ENCODE measurements around the gene MOCS3.

DNA sequence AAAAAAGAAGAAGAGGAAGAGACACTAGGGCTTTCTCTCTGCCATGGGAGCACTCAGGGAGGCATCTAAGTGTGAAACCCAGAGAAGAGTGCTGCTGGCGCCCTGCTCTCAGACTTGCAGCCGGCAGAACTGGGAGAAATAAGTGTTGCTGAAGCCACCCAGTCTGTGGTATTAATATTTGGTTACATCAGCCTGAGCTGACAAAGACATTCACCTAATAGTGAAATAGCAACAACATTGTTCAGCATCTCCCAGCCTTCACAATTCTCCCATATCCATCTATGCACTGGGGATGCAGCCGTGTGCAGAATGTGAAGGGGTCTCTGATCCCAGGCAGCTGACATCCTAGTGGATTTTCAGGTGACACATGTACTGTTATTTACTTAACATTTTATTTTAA, 52.3 kb downstream of the MOCS3 start:
- TF ChIP-seq, protein P1, sequence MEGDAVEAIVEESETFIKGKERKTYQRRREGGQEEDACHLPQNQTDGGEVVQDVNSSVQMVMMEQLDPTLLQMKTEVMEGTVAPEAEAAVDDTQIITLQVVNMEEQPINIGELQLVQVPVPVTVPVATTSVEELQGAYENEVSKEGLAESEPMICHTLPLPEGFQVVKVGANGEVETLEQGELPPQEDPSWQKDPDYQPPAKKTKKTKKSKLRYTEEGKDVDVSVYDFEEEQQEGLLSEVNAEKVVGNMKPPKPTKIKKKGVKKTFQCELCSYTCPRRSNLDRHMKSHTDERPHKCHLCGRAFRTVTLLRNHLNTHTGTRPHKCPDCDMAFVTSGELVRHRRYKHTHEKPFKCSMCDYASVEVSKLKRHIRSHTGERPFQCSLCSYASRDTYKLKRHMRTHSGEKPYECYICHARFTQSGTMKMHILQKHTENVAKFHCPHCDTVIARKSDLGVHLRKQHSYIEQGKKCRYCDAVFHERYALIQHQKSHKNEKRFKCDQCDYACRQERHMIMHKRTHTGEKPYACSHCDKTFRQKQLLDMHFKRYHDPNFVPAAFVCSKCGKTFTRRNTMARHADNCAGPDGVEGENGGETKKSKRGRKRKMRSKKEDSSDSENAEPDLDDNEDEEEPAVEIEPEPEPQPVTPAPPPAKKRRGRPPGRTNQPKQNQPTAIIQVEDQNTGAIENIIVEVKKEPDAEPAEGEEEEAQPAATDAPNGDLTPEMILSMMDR (conservative IDR thresholded peaks at IDR 0.05; ENCODE audit: low read depth, low read length) = no peak
- TF ChIP-seq EZH2phosphoT487 (IDR thresholded peaks at IDR 0.05; ENCODE audit: borderline replicate concordance, low read length) (no peak), EZH2 (IDR thresholded peaks at IDR 0.05; ENCODE audit: low read length, unreplicated experiment) (no peak)
